Globus pallidus (tissue), 1 donor: ENCODE results near the gene SAPCD2.
"Not testable (repeated sequence)": the region's sequence is repeated elsewhere in the genome, so short reads cannot be mapped to it uniquely, and the experiment has no call there.

Source experiments
- DNase-seq: peaks from one replicate; pipeline ENCODE4 v3.0.0-alpha.2; 2015; ENCODE audit warnings: low spot score

The SAPCD2 gene

DNA sequence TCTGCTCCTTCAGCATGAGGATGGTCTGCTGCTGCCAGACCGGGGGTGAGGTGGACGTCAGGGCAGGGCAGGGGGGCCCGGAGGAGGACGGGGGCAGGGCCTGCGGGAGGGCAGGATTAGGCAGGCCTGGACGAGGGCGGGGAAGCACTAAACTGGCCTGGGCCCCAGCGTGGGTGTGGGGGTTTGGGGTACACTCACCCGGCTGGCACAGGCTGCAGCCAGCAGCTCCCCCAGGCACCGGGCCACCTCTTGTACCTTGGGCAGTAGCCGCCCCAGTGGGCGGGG is 5.5 kb downstream of the SAPCD2 start:
- no peak for DNase-seq

DNA sequence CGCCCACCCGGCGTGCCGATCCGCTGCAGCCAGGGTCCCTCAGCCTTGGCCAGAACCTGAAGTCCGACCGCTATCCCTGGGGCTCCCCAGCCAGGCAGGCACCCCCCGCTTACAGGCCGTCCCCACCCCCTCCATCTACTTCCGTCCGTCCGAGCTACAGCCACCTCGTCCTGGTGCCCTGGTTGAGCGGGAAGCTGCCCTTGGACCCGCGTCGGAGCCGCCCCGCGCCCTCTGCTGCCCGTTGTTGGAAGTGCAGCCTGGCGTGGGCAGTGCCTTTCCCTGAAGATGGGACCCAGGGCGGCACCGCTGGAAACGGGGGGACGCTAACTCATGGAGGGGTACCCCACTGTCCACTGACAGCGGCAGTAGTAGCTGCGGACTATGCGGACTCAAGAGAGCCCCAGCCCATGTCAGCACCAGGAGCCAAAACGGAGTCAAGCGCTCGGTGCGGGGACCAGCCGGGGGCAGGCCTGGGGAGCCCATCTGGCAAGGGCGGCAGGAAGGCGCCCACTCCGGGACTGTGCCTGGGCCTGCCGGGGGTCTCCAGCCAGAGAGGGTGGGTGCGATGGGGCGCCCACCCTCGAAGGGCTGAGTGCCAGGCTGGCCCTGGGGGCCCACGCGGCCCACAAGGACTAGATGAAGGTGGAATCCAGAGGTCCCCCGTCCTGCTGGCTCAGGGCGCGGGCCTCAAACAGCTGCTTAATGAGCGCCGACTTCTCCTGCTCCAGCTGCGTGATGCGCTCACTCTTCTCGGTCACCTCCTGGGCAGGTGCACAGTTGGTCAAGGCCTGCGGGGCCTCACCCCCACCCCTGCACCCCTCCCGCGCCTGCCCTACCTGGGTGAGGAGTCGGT is 6.1 kb downstream of the SAPCD2 start:
- DNase-seq: no peak

GRCh38 chr9:137063311-137064026 is 6.9 kb downstream of the SAPCD2 start:
- no peak for DNase-seq

- DNase-seq: not testable (repeated sequence)
These were observed 7.6 kb downstream of the SAPCD2 start for GRCh38 chr9:137062798-137063197.

DNA sequence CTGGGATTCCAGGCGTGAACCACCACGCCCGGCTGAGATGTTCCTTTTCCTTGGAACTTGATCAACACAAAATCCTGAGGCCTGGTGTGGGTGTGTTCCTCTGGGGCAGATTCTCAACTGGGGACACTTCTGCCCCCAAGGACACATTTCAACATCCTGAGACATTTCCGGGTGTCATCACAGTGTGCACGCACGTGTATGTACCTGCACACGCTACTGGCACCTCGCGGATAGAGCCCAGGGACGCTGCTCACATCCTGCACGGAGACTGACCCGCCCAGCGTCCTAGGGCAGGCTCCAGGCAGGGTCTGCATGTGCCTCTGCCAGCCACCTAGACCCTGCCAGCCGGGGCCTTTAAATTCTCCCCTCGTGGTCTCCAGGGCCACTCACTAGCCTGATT is 8.0 kb downstream of the SAPCD2 start:
- no peak for DNase-seq

GRCh38 chr9:137058521-137059234 is 11.7 kb downstream of the SAPCD2 start:
- DNase-seq: no peak

DNA sequence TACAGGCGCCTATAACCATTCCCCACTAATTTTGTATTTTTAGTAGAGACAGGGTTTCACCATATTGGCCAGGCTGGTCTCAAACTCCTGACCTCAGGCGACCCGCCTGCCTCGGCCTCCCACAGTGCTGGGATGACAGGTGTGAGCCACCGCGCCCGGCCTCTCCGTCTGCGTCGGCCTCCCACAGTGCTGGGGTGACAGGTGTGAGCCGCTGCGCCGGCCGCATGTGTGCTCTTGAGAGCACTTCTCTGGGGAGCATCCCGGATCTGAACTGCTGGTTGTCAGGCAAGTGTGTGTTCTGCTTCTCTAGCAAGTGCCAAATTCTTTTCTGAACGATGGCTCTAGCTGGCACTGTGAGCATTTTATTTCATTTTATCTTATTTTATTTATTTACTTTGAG is 12.8 kb downstream of the SAPCD2 start:
- DNase-seq: no peak

- DNase-seq: no peak
These were observed 13.5 kb downstream of the SAPCD2 start for GRCh38 chr9:137056739-137057415.

DNA sequence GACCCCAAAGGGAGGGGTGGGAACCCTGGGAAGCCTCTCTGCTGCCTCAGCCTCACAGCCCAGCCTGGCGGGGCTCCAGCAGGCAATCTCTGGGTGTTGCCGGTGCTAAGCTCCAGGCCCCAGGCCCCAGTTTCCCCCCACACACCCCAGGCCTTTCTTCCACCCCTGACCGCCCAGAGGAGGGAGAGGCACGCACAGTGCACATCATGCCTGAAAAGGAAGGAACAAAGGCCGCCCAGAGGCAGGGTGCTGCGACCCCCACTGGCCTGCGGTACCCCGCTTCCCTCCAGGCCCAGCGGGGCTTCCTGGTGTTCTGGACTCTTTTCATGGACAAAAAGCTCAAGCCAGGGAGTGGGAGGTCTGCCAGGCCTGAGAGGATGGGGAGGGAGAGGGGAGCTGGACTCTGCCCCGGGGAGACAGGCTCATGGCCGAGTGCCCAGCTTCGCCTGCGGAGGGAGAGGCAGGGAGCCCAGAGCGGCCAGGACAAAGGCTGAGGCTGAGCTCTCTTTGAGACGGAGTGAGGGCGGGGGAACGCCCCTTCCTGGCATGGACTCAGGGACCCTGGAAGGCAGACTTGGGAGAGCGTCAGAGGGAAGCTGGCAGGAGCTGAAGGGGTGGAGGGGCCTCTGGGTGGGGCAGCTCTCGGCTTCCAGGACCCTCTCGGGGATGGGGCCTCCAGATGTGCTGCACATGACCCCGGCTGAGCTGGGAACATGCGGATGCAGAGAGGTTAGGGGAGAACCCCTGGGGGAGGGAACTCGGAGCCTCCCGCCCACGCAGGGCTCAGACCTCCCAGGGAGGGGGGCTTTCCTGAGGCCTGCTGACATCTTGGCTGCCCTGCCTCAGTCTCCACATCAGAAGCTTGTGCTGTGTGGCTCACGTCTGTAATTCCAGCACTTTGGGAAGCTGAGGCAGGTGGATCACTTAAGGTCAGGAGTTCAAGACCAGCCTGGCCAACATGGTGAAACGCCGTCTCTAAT is 14.7 kb downstream of the SAPCD2 start:
- peak; percentile 98 for DNase-seq

DNA sequence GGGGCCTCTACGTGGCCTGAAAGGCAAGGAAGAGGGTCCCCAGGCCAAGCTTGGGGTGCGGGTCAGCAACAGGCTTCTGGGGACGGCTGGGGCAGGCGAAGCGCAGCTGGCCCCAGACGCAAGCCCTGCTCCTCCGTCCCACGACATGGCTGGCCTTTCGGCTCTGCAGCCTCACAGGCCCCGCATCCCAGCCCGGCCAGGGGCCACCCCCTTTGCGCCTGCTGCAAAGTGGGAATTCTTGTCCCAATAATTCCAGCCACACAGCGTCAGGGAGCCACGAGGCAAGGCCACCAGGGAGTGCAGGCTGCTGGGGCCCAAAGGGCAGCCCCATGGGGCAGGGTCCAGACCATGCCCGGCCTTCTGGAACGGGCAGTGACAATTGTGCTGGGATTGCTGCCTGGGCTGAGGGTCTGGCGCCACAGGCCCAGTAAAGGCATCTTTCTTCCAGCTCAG is 15.4 kb downstream of the SAPCD2 start:
- DNase-seq: no peak

- DNase-seq: no peak
These were observed 16.1 kb downstream of the SAPCD2 start, which contains the start of gene ENTPD2 for GRCh38 chr9:137053944-137054931. ENTPD2 (minus strand) TSS chr9:137054061; CDS start chr9:137053997, 64 bp downstream.

GRCh38 chr9:137052998-137053943 is 17.1 kb downstream of the SAPCD2 start:
- no peak for DNase-seq

- DNase-seq: no peak
These were observed 18.1 kb downstream of the SAPCD2 start for GRCh38 chr9:137052293-137052692.

DNA sequence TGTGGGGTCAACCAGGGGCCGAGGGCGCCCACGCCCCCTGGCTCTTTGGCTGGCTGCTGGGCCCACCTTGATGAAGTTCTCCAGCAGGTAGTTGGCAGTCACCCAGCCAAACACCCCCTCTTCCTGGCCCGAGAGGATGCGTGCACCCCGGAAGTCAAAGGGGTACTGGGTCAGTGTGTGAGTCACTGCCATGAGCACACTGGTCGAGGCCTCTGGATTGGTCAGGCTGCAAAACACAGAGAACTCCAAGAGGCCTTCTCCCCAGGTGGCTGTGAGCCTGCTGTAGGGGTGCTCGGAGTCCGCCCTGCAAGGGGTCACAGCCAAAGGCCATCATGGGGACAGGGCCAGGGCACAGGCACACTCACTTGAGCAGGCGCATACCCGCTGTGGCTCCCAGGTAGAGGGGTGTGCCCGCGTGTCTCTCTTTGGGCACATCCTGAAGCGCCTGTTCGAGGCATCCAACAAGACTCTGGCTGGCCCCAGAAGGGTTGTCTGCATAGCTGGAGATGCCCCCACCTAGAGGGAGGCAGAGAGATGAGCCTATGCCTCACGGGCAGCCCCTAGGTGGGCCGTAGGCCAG is 19.1 kb downstream of the SAPCD2 start:
- DNase-seq: no peak

- DNase-seq: no peak
These were observed 19.8 kb downstream of the SAPCD2 start for GRCh38 chr9:137050570-137050969.

DNA sequence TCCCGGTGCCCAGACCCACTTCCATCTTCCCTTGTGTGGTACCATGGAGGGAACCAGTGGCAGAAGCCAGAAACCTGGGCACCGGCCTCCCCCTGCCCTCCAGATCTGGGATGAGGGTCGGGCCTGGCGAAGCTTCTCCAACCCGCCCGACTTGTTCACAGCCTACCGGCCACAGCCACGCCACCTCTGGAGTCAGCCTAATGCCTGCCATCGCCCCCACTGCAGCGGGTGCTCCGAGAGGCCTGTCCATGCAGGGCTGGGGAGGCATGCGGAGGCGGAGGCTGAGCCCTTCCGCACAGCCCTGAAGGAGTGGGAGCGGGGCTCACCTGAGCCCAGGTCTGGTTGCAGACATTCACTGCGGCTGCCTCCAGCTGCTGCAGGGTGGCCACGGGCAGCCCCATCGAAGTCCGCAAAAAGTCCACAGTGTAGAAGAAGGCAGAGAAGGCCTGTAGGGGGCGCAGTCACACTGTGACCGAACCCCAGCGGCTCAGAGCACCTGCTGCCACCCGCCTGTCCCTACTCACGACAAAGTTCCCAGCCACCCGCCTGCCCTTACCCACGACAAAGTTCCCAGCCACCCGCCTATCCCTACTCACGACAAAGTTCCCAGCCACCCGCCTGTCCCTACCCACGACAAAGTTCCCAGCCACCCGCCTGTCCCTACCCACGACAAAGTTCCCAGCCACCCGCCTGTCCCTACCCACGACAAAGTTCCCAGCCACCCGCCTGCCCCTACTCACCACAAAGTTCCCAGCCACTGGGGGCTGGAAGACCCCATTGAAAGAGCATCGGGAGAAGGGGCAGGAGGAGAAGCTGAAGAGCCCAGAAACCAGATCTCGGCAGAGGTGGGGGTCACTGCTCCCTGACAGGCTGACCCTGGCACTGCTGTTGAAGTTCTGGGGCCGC is 20.6 kb downstream of the SAPCD2 start:
- DNase-seq: no peak
